HG02623 (cell line): Measurements from ENCODE around the gene TLE3.
A peak's percentile ranks its signal among the peaks of the same experiment; 100 is the strongest.
"Not testable (repeated sequence)": the region's sequence is repeated elsewhere in the genome, so short reads cannot be mapped to it uniquely, and the experiment has no call there.

Experiments used
- ATAC-seq: cut with Tn5 transposase; IDR thresholded peaks from one replicate; pipeline ENCODE4 v1.9.1; 2021; ENCODE audit warnings: moderate library complexity; ENCODE audit not compliant: unreplicated experiment

Gene TLE3

DNA sequence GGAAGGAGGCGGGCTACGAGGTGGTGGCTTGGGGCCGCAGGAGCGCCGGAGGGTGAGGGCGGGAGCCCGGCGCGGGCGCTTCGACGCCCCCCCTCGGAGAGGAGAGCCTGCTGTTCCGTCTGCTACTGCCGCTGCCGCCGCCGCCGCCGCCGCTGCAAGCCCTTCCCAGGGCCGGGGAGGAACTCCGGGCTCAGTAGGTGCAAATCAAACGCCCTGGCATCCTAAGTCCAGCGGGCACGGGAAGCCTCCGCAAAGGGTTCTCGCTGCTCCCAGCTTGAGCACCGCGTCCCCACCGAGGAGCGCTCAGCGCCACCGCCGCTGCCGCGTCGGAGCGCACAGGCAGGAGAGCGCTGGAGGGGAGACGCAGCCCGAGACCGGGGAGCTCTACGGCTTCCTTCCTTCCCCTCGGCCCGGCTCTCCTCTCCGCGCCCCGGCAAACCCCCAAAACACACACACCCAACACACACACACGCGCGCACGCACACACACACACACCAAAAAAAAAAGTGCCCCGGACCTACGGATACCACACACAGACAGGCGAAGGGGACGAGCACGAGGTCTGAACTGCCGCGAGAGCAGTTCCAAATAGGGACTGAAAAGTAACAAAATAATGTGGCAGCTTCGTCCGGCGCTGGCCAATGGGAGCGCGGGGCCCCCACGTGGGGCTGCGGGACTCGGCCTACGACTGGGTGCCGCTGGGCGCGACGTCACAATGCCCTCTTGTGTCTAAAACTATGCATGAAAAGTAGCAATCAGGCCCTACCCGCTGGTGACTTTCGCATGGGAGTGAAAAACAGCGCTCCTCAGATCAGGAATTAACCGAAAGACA, at the start of gene TLE3:
TSS of gene TLE3 (minus strand) at position 597 of the 832 bp plus-strand sequence. CDS start 1,119 bp downstream, outside the sequence.
- ATAC-seq: peak; percentile 45

GRCh38 chr15:70147178-70147760, 49.6 kb upstream of the TLE3 start:
- ATAC-seq: no peak

- no peak for ATAC-seq
Measured at GRCh38 chr15:70146771-70147170, 49.1 kb upstream of the TLE3 start.

DNA sequence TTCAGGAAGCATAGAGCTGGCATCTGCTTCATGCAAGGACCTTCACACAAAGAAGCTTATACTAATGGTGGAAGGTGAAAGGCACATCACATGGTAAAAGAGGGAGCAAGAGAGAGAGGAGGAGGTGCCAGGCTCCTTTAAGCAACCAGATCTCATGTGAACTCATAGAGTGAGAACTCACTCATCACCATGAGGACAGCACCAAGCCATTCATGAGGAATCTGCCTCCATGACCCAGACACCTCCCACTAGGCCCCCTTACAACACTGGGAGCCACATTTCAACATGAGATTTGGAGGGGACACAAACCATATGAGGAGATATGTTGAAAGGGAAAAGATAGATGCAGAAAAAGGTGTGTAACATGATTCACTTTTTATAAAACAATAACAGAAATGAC, 48.4 kb upstream of the TLE3 start:
- ATAC-seq: no peak

DNA sequence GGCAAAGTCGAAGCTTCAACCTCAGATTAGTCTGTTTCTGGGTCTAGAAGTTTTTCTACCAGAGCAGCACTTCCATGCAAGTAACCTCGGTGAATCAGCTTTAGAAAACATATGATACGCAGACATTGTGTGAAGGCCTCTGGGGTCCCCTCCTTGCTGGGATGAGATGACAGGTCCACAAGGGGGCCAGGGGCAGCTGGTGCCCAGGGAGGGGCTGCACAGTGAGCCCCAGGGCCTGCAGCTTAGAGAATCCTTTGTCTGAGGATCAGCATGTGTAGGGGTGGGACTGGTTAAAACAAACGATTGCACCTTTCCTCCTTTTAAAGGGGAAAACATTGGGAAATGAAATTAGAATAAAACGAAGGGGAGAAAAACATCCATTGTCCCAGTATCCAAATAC, 47.5 kb upstream of the TLE3 start:
- ATAC-seq: no peak

DNA sequence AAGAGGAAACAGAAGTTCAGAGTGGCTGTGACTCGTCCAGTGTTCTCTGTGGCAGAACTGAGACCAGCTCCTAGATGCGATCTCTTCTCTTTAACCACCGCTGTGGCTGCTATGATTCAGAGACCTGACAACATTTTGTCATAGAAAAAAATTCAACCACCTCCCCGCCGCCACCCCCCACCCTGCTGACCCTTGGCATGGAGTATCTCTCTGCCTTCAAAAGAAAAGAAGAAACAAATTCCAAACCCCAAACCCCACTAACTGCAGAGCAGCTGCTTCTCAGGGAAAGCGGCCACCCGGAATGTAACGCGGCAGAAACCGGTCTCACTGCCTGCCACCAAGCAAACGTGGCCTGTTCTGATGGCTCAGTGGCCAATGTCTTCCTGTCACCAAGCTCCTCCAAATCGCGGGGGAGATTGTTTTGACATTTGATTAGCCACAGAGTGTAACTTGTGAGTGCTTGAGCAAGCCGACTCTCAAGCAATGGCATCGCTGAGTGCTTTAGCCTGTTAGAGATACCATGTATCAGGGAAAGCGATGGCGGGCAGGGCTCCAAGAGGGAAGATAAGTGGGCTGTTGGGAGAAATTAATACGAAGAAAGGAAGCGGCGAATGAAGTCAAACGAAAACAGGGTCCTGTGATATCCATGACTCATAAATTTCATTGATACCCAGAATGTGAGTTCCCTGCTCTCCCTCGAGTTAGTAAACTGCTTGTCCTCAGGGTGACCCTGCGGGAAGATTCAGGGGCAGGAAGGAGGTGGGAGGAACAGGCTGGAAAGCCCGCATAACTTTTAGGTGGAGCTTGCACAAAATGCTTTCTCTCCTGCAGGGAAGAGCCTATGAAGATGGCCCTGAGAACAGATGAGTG, 44.8 kb upstream of the TLE3 start:
- no peak for ATAC-seq

- no peak for ATAC-seq
Measured at GRCh38 chr15:70142072-70142321, 44.3 kb upstream of the TLE3 start.

- ATAC-seq: no peak
Measured at GRCh38 chr15:70141376-70142071, 43.8 kb upstream of the TLE3 start.

- no peak for ATAC-seq
Measured at GRCh38 chr15:70140543-70141375, 43.0 kb upstream of the TLE3 start.

DNA sequence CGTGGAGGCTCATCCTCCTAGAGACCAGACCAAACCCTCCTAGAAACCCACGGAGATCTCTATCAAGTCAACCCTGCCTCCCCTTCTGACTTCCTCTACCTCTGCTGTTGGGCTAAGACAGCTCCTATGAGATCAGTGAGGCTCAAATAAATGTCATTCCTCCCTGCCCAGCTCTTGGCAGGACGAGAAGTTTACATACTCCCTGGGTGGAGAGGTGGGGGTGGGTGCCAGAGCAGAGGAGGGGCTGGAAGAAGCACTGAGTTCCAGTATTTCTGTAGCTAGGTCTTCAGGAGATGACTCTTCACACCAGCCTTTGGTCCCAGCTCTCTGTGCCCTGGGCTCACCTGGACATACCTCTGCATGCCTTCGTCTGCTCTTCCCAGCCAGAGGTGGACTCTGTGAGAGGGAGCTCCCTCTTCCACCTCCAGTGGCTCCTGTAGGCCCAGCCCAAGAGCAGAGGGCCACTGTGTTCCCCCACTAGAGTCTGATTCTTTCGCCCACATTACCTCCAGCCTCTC, 42.4 kb upstream of the TLE3 start:
- ATAC-seq: no peak

DNA sequence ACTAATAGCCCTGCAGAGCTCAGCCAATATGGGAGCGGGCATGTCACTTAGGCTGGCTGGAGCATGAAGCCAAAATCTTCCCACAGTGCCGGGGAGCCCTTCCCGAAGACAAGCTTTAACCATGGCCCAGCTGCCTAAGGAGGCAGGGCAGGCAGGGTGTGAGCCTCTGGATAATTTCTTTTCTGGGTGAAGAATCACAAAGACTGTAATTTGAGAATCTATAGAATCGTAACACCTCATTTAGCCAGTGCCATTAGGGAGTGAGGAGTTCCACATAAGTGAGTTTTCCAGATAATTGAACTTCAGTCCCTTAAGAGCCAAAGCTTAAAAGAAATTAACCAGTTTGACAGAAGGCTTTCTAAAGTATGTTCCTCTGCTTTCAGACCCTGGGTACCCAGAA, 40.2 kb upstream of the TLE3 start:
- ATAC-seq: no peak

- ATAC-seq: not testable (repeated sequence)
Measured at GRCh38 chr15:70137021-70137420, 39.3 kb upstream of the TLE3 start.

GRCh38 chr15:70133781-70134421, 36.2 kb upstream of the TLE3 start:
- no peak for ATAC-seq

- no peak for ATAC-seq
Measured at GRCh38 chr15:70133296-70133695, 35.6 kb upstream of the TLE3 start.

- no peak for ATAC-seq
Measured at GRCh38 chr15:70132571-70132970, 34.9 kb upstream of the TLE3 start.

DNA sequence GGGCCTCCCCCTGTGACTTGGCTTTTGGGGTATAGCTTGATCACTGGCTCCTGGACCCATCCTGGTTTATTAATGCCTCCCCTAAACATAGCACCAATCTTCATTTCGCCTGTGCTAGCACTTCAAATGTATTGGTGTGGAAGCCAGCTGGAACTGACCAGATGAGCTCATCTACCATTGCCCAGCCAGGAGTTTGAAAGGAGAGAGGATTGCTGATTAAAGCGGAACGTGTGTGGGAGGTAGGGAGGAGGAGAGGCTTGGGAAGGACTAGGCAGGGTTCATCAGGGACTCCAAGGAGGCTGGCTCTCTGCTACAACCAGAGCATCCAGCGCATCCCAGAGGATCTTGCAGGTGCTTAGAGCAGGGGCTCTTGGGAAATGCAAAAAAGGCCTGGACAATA, 34.4 kb upstream of the TLE3 start:
- ATAC-seq: no peak

DNA sequence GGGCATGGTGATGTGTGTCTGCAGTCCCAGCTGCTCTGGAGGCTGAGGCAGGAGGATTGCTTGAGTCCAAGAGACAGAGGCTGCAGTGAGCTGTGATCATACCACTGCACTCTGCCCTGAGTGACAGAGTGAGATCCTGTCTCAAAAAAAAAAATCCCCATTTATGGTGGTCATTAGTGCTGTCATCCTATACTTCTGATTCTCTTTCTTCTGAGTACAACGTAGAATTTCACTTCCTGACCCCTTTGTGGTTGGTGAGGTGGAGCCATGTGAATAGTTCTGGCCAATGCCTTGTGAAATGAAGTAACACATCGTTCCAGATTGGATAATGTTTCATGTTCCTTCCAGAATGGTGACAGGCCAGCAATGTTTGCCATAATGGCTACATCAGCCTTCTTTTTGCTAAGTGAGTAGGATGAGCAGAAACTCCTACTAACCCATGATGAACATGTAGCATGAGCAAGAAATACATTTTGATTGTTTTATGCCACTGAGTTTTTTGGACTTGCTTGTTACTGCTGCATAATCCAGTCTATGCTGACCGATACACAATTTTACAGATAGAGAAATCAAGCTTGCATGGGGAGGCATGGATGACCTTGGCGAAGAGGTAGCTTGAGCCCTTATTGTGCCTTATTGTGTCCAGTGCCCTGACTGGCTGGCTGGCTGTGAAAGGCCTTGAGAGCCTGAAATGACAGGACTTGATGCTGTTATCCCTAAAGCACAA, 30.9 kb upstream of the TLE3 start:
- ATAC-seq: no peak

- ATAC-seq: no peak
Measured at GRCh38 chr15:70127770-70128413, 30.2 kb upstream of the TLE3 start.
